ENCODE data around the gene LPP. TPM values are rescaled to one million over a fixed set of nuclear protein-coding genes. Genes with fewer than 3 reads are reported as not detected.

LPP gene
- total RNA-seq, 1 donor from 2014 or later = 132 TPM

DNA sequence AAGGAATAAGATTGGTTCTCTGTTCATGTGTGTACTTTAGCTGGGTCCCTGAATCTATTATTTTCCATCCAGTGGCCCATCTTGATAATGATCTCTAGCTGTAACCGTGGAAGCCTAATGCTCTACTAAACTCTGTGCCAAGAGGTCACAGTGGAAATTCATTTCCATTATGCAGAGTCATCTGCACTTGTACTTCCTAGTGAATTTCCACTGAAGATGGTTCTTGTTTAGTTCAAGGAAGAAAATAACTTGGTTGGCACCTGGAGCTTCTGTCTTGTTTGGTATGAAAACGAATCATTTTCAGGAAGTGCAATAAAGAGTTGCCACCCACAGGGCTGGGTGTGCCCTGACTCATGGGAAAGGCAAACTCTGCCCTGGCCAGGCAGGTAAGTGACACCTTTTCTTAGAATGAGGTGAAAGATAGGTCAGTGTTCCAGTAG lies 10.3 kb downstream of the LPP start:
- no peaks in the 10 kb centered on the region for H3K27me3 Mint-ChIP-seq (ENCODE audit: low read depth)
- H3K4me3 Mint-ChIP-seq = no peak overlapping the region
- no peak for DNase-seq (ENCODE audit: low spot score in 2 of 2, unreplicated experiment in 2 of 2)
- peaks cover 10% of the 10 kb centered on the region for H3K4me1 Mint-ChIP-seq
- no peaks in the 10 kb centered on the region for H3K9me3 Mint-ChIP-seq
- H3K27ac Mint-ChIP-seq = no peak overlapping the region
- no peaks in the 10 kb centered on the region for H3K36me3 Mint-ChIP-seq
- TF ChIP-seq, protein P1, sequence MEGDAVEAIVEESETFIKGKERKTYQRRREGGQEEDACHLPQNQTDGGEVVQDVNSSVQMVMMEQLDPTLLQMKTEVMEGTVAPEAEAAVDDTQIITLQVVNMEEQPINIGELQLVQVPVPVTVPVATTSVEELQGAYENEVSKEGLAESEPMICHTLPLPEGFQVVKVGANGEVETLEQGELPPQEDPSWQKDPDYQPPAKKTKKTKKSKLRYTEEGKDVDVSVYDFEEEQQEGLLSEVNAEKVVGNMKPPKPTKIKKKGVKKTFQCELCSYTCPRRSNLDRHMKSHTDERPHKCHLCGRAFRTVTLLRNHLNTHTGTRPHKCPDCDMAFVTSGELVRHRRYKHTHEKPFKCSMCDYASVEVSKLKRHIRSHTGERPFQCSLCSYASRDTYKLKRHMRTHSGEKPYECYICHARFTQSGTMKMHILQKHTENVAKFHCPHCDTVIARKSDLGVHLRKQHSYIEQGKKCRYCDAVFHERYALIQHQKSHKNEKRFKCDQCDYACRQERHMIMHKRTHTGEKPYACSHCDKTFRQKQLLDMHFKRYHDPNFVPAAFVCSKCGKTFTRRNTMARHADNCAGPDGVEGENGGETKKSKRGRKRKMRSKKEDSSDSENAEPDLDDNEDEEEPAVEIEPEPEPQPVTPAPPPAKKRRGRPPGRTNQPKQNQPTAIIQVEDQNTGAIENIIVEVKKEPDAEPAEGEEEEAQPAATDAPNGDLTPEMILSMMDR (IDR thresholded peaks at IDR 0.05; ENCODE audit: unreplicated experiment) = no peak

DNA sequence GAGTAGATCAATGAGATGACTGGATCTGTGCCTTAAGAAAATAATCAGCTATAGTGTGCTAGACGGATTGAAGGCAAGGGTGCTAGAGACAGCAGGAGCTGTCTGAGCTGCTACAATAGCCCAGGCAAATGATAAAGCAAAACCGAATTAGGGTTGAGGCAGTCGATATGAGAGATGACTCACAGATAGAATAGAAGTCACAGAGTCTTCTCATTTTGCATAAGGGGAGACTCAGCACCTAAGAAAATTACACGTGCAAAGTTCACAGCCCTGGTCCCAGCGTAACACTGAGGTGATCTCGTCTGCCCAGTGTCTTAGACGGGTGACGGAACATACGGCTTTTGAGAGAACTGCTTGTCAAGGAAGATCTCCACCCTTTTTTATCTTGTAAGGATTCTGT lies 11.6 kb downstream of the LPP start:
- DNase-seq (ENCODE audit: low spot score in 2 of 2, unreplicated experiment in 2 of 2) = no peak
- H3K9me3 Mint-ChIP-seq = no peaks in the 10 kb centered on the region
- H3K4me1 Mint-ChIP-seq = peaks cover 10% of the 10 kb centered on the region
- H3K27ac Mint-ChIP-seq = no peak overlapping the region
- no peaks in the 10 kb centered on the region for H3K36me3 Mint-ChIP-seq
- TF ChIP-seq, protein P1 (IDR thresholded peaks at IDR 0.05; ENCODE audit: unreplicated experiment) = no peak
- H3K27me3 Mint-ChIP-seq (ENCODE audit: low read depth) = no peaks in the 10 kb centered on the region
- H3K4me3 Mint-ChIP-seq = no peak overlapping the region

DNA sequence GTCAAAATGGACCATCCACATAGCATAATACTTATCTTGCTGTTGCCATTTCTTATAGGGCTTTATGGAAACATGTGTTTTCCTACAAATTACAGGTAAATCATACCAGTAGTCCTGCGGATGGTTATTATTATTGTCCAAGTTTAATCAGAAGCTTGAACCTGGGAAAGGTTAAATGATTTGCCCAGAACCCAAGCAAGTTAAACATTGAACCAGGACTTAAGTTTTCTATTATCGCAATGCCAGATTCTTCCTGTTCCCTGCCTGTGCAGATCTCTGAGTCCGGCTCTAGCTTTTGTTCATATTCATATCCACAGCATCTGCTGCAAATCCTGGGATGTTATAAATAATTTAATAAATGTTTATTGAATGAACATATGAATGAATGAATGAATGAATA lies 12.5 kb downstream of the LPP start:
- Mint-ChIP-seq H3K36me3 (no peaks in the 10 kb centered on the region), H3K27me3 (ENCODE audit: low read depth) (no peaks in the 10 kb centered on the region), H3K9me3 (no peaks in the 10 kb centered on the region), H3K4me3 (no peak overlapping the region), H3K27ac (no peak overlapping the region), H3K4me1 (peaks cover 10% of the 10 kb centered on the region)
- DNase-seq (ENCODE audit: low spot score in 2 of 2, unreplicated experiment in 2 of 2) = no peak
- TF ChIP-seq, protein P1 (IDR thresholded peaks at IDR 0.05; ENCODE audit: unreplicated experiment) = no peak

DNA sequence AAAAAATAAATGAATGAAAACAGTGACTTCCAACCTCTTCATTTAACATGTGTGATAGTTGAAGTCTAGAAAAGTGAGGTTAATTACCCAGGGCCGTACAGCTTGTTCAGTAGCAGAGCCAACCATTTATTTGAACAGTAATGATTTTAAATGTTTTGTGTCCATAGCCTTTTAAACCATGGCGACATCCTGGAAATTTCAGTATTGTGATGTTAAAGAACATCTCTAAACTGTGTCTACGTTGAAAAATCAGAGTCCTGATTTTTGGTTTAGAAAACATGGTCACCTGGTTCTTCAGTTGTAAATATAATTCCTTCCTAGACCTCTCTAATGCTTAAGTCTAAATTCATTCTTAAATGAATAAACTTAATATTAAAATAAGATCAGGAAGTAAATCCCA lies 14.2 kb downstream of the LPP start:
- peaks cover 10% of the 10 kb centered on the region for H3K4me1 Mint-ChIP-seq

DNA sequence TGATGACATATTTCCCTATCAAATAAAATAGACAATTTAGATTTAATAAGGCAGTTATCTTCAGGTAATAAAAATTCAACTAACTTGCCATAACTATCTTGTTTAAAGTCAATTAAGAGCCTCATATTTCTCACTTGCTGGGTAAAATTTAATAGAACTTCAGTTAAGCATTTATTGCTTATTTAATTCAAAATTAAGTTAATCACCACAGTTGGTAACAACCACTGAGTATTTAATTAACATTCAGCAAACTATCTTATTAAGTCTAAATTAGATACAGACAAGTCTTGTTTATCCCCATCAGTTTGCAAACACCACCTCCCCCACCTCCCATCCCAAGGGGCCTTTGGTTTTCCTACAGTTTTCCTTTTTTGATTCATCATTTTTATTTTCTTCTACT lies 14.7 kb downstream of the LPP start:
- H3K27me3 Mint-ChIP-seq (ENCODE audit: low read depth) = no peaks in the 10 kb centered on the region
- TF ChIP-seq, protein P1 (IDR thresholded peaks at IDR 0.05; ENCODE audit: unreplicated experiment) = no peak
- no peaks in the 10 kb centered on the region for H3K36me3 Mint-ChIP-seq
- no peak overlapping the region for H3K4me3 Mint-ChIP-seq
- no peaks in the 10 kb centered on the region for H3K9me3 Mint-ChIP-seq
- DNase-seq (ENCODE audit: low spot score in 2 of 2, unreplicated experiment in 2 of 2) = no peak
- H3K4me1 Mint-ChIP-seq = peaks cover 10% of the 10 kb centered on the region
- no peak overlapping the region for H3K27ac Mint-ChIP-seq

More for the DNA sequence above, 14.2 kb downstream of the LPP start:
- no peaks in the 10 kb centered on the region for H3K9me3 Mint-ChIP-seq
- no peak overlapping the region for H3K27ac Mint-ChIP-seq
- no peaks in the 10 kb centered on the region for H3K27me3 Mint-ChIP-seq (ENCODE audit: low read depth)
- TF ChIP-seq, protein P1 (IDR thresholded peaks at IDR 0.05; ENCODE audit: unreplicated experiment) = no peak
- H3K4me3 Mint-ChIP-seq = no peak overlapping the region
- DNase-seq (ENCODE audit: low spot score in 2 of 2, unreplicated experiment in 2 of 2) = no peak
- no peaks in the 10 kb centered on the region for H3K36me3 Mint-ChIP-seq

Measured in mesothelial cell of epicardium (in vitro differentiated cells).